Spleen (tissue), 11 donors: ENCODE measurements around the gene COL5A2. TPM values are rescaled to one million over a fixed set of nuclear protein-coding genes. Genes with fewer than 3 reads are reported as not detected.

Source experiments
- DNase-seq: peaks from one replicate; pipeline ENCODE4 v3.0.0-alpha.2; 2020
- H3K27ac ChIP-seq, 8 donors: fragments of 200-600 bp; sonication (generic) in 7 of 8; 1 replicate in 4 of 8; 2 replicates in 4 of 8; pipeline versions ENCODE4 v1.5.0 to v1.8.0; 2016 to 2021; ENCODE audit warnings: inconsistent platforms in 4 of 8, mild to moderate bottlenecking in 4 of 8, moderate library complexity in 1 of 8
- H3K27me3 ChIP-seq, 7 donors: fragments of 200-600 bp; sonication (generic) in 6 of 7; replicated peaks in 1 of 7; 1 replicate in 4 of 7; 2 replicates in 3 of 7; pipeline versions ENCODE4 v1.5.0 to v1.8.0; 2016 to 2021; ENCODE audit warnings: inconsistent platforms in 3 of 7, mild to moderate bottlenecking in 1 of 7
- H3K36me3 ChIP-seq, 6 donors: fragments of 200-600 bp; sonication (generic) in 5 of 6; 1 replicate in 4 of 6; 2 replicates in 2 of 6; pipeline versions ENCODE4 v1.5.0 to v1.8.0; 2016 to 2021; ENCODE audit warnings: inconsistent platforms in 2 of 6
- H3K4me1 ChIP-seq, 6 donors: fragments of 200-600 bp; sonication (generic) in 5 of 6; 1 replicate in 3 of 6; 2 replicates in 3 of 6; pipeline versions ENCODE4 v1.5.0 to v1.8.0; 2016 to 2021; ENCODE audit warnings: inconsistent platforms in 3 of 6
- H3K4me3 ChIP-seq, 8 donors: fragments of 200-600 bp; sonication (generic) in 7 of 8; 1 replicate in 4 of 8; 2 replicates in 4 of 8; pipeline versions ENCODE4 v1.5.0 to v1.8.0; 2016 to 2021; ENCODE audit warnings: inconsistent platforms in 4 of 8, mild to moderate bottlenecking in 4 of 8, moderate library complexity in 2 of 8
- H3K9me3 ChIP-seq, 8 donors: fragments of 200-600 bp; sonication (generic) in 7 of 8; 1 replicate in 4 of 8; 2 replicates in 4 of 8; pipeline versions ENCODE4 v1.5.0 to v1.8.0; 2016 to 2021; ENCODE audit warnings: inconsistent platforms in 4 of 8
- CTCF ChIP-seq, 11 experiments: fragments of 200-600 bp in 7 of 11; fragments of 450-650 bp in 4 of 11; sonication (generic) in 4 of 11; IDR thresholded peaks in 8 of 11; conservative IDR thresholded peaks in 3 of 11; 1 replicate in 7 of 11; 2 replicates in 4 of 11; pipeline versions ENCODE4 v1.4.0 to v1.8.0; 2016 to 2021; ENCODE audit warnings: antibody characterized with exemption in 11 of 11, inconsistent platforms in 4 of 11, mild to moderate bottlenecking in 1 of 11
- POLR2A ChIP-seq, 3 donors: fragments of 450-650 bp; IDR thresholded peaks; one replicate each; pipeline ENCODE4 v1.5.1; 2017; ENCODE audit warnings: antibody characterized with exemption in 3 of 3, mild to moderate bottlenecking in 1 of 3
- POLR2AphosphoS5 ChIP-seq, 3 donors: sonication (generic); formaldehyde crosslinking; IDR thresholded peaks; one replicate each; pipeline ENCODE4 v1.5.1; 2017; ENCODE audit warnings: antibody characterized with exemption in 3 of 3
- WGBS, 5 donors: extraction: QIAGEN DNeasy Blood & Tissue Kit in 3 of 5; methylation state at CpG; one replicate each; pipeline versions ENCODE4 v1.1.5 to v1.1.7; 2013 to 2018; 5-methylcytosine and 5-hydroxymethylcytosine counted together
- intact Hi-C: fragments of 100-400 bp; cut with DNase I; formaldehyde crosslinking; loops from one replicate; pipeline ENCODE4 v1.15.0; 2023; ENCODE audit warnings: low total_unique reads
- polyA plus RNA-seq, 3 donors: library from polyadenylated mRNA; stranded (reverse); fragments of 200-250 nt; gene quantifications; one replicate each; pipeline ENCODE4 v1.2.1, GENCODE V29; 2013
- total RNA-seq, 7 donors: library from RNA; depleted of rRNA in 3 of 7; stranded (reverse); fragments of >200 nt in 3 of 7; fragmentation: NEBNext Ultra II Directional in 4 of 7; extraction: Animal tissue kit (Norgen Biotek cat#: 25700) in 4 of 7; gene quantifications; one replicate each; pipeline versions ENCODE4 v1.1.0 to v1.2.1, GENCODE V29; 2016 to 2021
- donor health status: healthy with polysubstance abuse.
- donor health status: DM: no; HTN: no; CAD: no; lungs with moderate emphysema.
- donor health status: DM: no; HTN: no; CAD: no.
- donor health status: Bipolar disorder and iron deficiency.
- donor health status: healthy.
- donor health status: DM: no; HTN: no; CAD: no.
- donor health status: DM: yes; HTN: yes; CAD: no.

Gene COL5A2
- total and polyA plus RNA-seq, 10 donors: 3.4 to 35.7 (median 16.3) TPM

- DNase-seq: no peak
- TF ChIP-seq POLR2A (IDR thresholded peaks at IDR 0.05) (no peak), CTCF (IDR thresholded peaks at IDR 0.05 in 8 of 11, conservative IDR thresholded peaks at IDR 0.05 in 3 of 11) (no peak), POLR2AphosphoS5 (IDR thresholded peaks at IDR 0.05) (no peak)
- H3K4me3 ChIP-seq: no peak overlapping the region
- no peaks in the 10 kb centered on the region for H3K27me3 ChIP-seq
- intact Hi-C loops: no loop called here
- no peaks in the 10 kb centered on the region for H3K4me1 ChIP-seq
- no peaks in the 10 kb centered on the region for H3K36me3 ChIP-seq
- no peak overlapping the region for H3K27ac ChIP-seq
- no peaks in the 10 kb centered on the region for H3K9me3 ChIP-seq
Measured at GRCh38 chr2:189221811-189222467, 42.4 kb upstream of the COL5A2 start.

GRCh38 chr2:189218236-189218635, 38.7 kb upstream of the COL5A2 start:
- TF ChIP-seq CTCF (IDR thresholded peaks at IDR 0.05 in 8 of 11, conservative IDR thresholded peaks at IDR 0.05 in 3 of 11) (no peak), POLR2A (IDR thresholded peaks at IDR 0.05) (no peak), POLR2AphosphoS5 (IDR thresholded peaks at IDR 0.05) (no peak)
- Histone ChIP-seq H3K4me3 (no peak overlapping the region), H3K4me1 (no peaks in the 10 kb centered on the region), H3K9me3 (no peaks in the 10 kb centered on the region), H3K27ac (no peak overlapping the region), H3K36me3 (no peaks in the 10 kb centered on the region), H3K27me3 (no peaks in the 10 kb centered on the region)
- intact Hi-C loops: no loop called here
- no peak for DNase-seq
- 61 to 79% (median 65%) methylated on average over 2 of the region's 2 CpGs for WGBS, 5 donors

DNA sequence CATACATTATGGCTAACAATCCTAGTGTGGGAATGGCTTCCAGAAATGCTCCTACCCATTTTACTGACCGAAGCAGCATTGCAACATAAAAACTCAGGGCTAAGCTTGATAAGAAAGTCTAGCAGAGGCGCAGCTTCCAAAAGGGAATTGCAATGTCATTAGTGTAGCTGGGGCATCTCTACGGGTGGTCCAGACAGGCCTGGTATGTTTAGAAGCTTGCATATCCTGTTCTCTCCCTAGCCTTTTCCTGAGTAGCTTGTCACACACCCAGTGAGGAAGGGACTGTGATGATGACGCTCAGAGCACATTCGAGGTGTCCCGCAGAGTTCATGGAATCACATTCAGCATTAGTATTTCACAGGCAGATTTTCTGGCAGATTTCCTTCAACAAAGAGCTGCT, 38.0 kb upstream of the COL5A2 start:
- no peak for TF ChIP-seq POLR2A (IDR thresholded peaks at IDR 0.05)
- TF ChIP-seq CTCF (IDR thresholded peaks at IDR 0.05 in 8 of 11, conservative IDR thresholded peaks at IDR 0.05 in 3 of 11): no peak
- TF ChIP-seq POLR2AphosphoS5 (IDR thresholded peaks at IDR 0.05): no peak
- H3K27me3 ChIP-seq: no peaks in the 10 kb centered on the region
- no peak overlapping the region for H3K4me3 ChIP-seq
- H3K4me1 ChIP-seq: no peaks in the 10 kb centered on the region
- H3K27ac ChIP-seq: no peak overlapping the region
- intact Hi-C loops: no loop called here
- no peaks in the 10 kb centered on the region for H3K36me3 ChIP-seq
- WGBS, 5 donors: 56 to 73% (median 62%) methylated on average over 6 of the region's 6 CpGs
- no peaks in the 10 kb centered on the region for H3K9me3 ChIP-seq
- DNase-seq: no peak

GRCh38 chr2:189217051-189217450, 37.5 kb upstream of the COL5A2 start:
- no peaks in the 10 kb centered on the region for H3K4me1 ChIP-seq
- H3K9me3 ChIP-seq: no peaks in the 10 kb centered on the region
- H3K4me3 ChIP-seq: no peak overlapping the region
- WGBS, 5 donors: 87 to 95% (median 91%) methylated on average over 3 of the region's 3 CpGs
- no peak overlapping the region for H3K27ac ChIP-seq
- DNase-seq: no peak
- TF ChIP-seq POLR2A (IDR thresholded peaks at IDR 0.05): no peak
- TF ChIP-seq POLR2AphosphoS5 (IDR thresholded peaks at IDR 0.05): no peak
- TF ChIP-seq CTCF (IDR thresholded peaks at IDR 0.05 in 8 of 11, conservative IDR thresholded peaks at IDR 0.05 in 3 of 11): no peak
- H3K27me3 ChIP-seq: no peaks in the 10 kb centered on the region
- H3K36me3 ChIP-seq: no peaks in the 10 kb centered on the region
- intact Hi-C loops: no loop called here
